ENCODE results near the gene ABI3BP. TPM values are rescaled to one million over a fixed set of nuclear protein-coding genes. Genes with fewer than 3 reads are reported as not detected.

Gene ABI3BP
- total RNA-seq, 6 donors from 2014 or later: 46.1 to 130 (median 101) TPM

DNA sequence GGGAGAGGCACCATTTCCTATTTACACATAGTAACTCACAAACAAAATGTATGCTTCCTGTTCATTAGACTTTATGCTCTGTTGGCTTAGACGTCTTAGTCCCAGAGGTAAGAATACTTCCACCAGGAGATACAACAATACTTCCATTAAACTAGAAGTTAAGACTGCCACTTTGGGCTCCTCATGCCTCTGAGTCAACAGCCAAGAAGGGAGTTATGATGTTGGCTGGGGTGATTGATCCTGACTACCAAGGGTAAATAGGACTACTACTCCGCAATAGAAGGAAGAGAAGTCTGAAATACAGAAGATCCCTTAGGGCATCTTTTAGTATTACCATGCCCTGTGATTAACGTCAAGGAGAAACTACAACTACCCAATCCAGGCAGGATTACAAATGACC lies 43.5 kb upstream of the ABI3BP start:
- Histone ChIP-seq H3K36me3 (no peaks in the 10 kb centered on the region), H3K27ac (peak overlapping the region in 3 of 4 donors; percentile 17 to 64 (median 25)), H3K4me1 (peaks cover 0 to 4% (median 0%) of the 10 kb centered on the region in 4 donors), H3K4me3 (no peak overlapping the region), H3K9me3 (no peaks in the 10 kb centered on the region), H3K27me3 (no peaks in the 10 kb centered on the region)
- TF ChIP-seq EP300 (IDR thresholded peaks at IDR 0.05) (no peak), POLR2AphosphoS5 (IDR thresholded peaks at IDR 0.05) (no peak), POLR2A (IDR thresholded peaks at IDR 0.05) (no peak), CTCF (IDR thresholded peaks at IDR 0.05) (no peak)
- 77 to 78% methylated on average over 3 of the region's 3 CpGs for WGBS, 2 donors
- ATAC-seq (ENCODE audit: low FRiP score in 2 of 2) (no peak), DNase-seq (no peak)

GRCh38 chr3:101036213-101036618 lies 43.0 kb upstream of the ABI3BP start:
- H3K27ac ChIP-seq: peak overlapping the region in 3 of 4 donors; percentile 17 to 64 (median 31)
- no peaks in the 10 kb centered on the region for H3K27me3 ChIP-seq
- no peak for TF ChIP-seq POLR2A (IDR thresholded peaks at IDR 0.05)
- TF ChIP-seq EP300 (IDR thresholded peaks at IDR 0.05): no peak
- no peak for TF ChIP-seq POLR2AphosphoS5 (IDR thresholded peaks at IDR 0.05)
- TF ChIP-seq CTCF (IDR thresholded peaks at IDR 0.05): no peak
- H3K9me3 ChIP-seq: no peaks in the 10 kb centered on the region
- no peak overlapping the region for H3K4me3 ChIP-seq
- H3K36me3 ChIP-seq: no peaks in the 10 kb centered on the region
- WGBS, 2 donors: 59 to 78% methylated on average over 1 of the region's 1 CpG
- DNase-seq: peak in 1 of 2 donors; percentile 28
- peaks cover 0 to 4% (median 0%) of the 10 kb centered on the region in 4 donors for H3K4me1 ChIP-seq
- peak; percentile 88 to 89 for ATAC-seq (ENCODE audit: low FRiP score in 2 of 2)

DNA sequence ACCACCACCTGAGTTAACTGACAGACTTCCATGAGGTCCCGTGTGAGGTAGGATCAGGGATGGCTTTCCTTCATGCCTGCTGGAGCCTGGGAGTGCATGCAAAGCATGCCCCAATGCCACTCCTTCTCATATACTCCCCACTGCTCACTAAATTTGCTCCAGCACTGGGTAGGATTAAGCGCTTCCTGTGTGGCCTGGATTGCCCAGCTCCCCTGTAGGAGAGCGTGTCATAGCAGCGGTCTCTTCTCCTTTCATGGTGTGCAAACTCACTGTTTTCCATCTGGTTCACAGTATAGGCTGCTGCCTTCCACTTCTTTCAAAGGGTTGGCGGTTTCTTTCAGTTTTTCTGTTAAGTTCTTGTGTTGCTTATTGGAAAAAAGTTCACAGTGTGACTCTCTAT lies 34.1 kb upstream of the ABI3BP start:
- H3K4me1 ChIP-seq: no peaks in the 10 kb centered on the region
- peaks cover 0 to 5% (median 2%) of the 10 kb centered on the region in 4 donors for H3K9me3 ChIP-seq
- ATAC-seq (ENCODE audit: low FRiP score in 2 of 2) (no peak), DNase-seq (no peak)
- H3K4me3 ChIP-seq: no peak overlapping the region
- TF ChIP-seq POLR2AphosphoS5 (IDR thresholded peaks at IDR 0.05) (no peak), EP300 (IDR thresholded peaks at IDR 0.05) (no peak), CTCF (IDR thresholded peaks at IDR 0.05) (no peak), POLR2A (IDR thresholded peaks at IDR 0.05) (no peak)
- H3K27ac ChIP-seq: no peak overlapping the region
- 87 to 96% methylated on average over 5 of the region's 5 CpGs for WGBS, 2 donors
- no peaks in the 10 kb centered on the region for H3K27me3 ChIP-seq
- H3K36me3 ChIP-seq: no peaks in the 10 kb centered on the region

- peaks cover 0 to 5% (median 2%) of the 10 kb centered on the region in 4 donors for H3K9me3 ChIP-seq
- WGBS, 2 donors: 60 to 87% methylated on average over 2 of the region's 2 CpGs
- H3K4me3 ChIP-seq: no peak overlapping the region
- H3K27ac ChIP-seq: no peak overlapping the region
- TF ChIP-seq CTCF (IDR thresholded peaks at IDR 0.05): no peak
- no peak for TF ChIP-seq POLR2AphosphoS5 (IDR thresholded peaks at IDR 0.05)
- no peak for TF ChIP-seq EP300 (IDR thresholded peaks at IDR 0.05)
- no peak for TF ChIP-seq POLR2A (IDR thresholded peaks at IDR 0.05)
- ATAC-seq (ENCODE audit: low FRiP score in 2 of 2) (no peak), DNase-seq (no peak)
- no peaks in the 10 kb centered on the region for H3K27me3 ChIP-seq
- H3K4me1 ChIP-seq: no peaks in the 10 kb centered on the region
- H3K36me3 ChIP-seq: no peaks in the 10 kb centered on the region
These were observed 33.7 kb upstream of the ABI3BP start for GRCh38 chr3:101026881-101027280.

DNA sequence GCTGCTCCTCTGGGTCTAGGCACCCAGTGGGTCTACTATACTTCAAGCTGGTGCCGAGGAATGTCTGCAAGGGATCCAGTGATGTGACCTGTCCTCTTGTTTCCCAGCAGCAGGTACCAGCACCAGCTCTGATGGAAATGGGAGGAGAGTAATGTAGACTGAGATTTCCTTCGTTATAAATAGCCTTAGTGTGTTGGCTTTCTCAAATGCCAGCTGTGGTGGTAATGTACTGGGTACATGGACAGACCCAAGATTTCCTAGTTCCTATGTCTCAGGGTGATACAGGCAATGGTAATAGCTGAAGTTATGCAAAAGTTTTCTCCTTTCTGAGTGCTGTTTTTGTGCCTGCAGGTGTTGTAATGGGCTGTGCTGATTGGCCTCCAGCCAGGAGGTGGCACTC lies 33.0 kb upstream of the ABI3BP start:
- H3K27ac ChIP-seq: no peak overlapping the region
- no peak for TF ChIP-seq CTCF (IDR thresholded peaks at IDR 0.05)
- no peak for TF ChIP-seq EP300 (IDR thresholded peaks at IDR 0.05)
- TF ChIP-seq POLR2AphosphoS5 (IDR thresholded peaks at IDR 0.05): no peak
- TF ChIP-seq POLR2A (IDR thresholded peaks at IDR 0.05): no peak
- ATAC-seq (ENCODE audit: low FRiP score in 2 of 2) (no peak), DNase-seq (no peak)
- H3K4me3 ChIP-seq: no peak overlapping the region
- no peaks in the 10 kb centered on the region for H3K27me3 ChIP-seq
- no peaks in the 10 kb centered on the region for H3K36me3 ChIP-seq
- H3K9me3 ChIP-seq: peaks cover 0 to 5% (median 2%) of the 10 kb centered on the region in 4 donors
- WGBS, 2 donors: 74 to 79% methylated on average over 2 of the region's 2 CpGs
- H3K4me1 ChIP-seq: no peaks in the 10 kb centered on the region

All from upper lobe of left lung (tissue), 6 donors.